8988T (cell line): ENCODE measurements around the gene ETNK2.
A peak's percentile ranks its signal among the peaks of the same experiment; 100 is the strongest.

Experiments
- DNase-seq: peaks from one replicate; pipeline ENCODE4 v3.0.0; 2011

Gene ETNK2, protein sequence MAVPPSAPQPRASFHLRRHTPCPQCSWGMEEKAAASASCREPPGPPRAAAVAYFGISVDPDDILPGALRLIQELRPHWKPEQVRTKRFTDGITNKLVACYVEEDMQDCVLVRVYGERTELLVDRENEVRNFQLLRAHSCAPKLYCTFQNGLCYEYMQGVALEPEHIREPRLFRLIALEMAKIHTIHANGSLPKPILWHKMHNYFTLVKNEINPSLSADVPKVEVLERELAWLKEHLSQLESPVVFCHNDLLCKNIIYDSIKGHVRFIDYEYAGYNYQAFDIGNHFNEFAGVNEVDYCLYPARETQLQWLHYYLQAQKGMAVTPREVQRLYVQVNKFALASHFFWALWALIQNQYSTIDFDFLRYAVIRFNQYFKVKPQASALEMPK

DNA sequence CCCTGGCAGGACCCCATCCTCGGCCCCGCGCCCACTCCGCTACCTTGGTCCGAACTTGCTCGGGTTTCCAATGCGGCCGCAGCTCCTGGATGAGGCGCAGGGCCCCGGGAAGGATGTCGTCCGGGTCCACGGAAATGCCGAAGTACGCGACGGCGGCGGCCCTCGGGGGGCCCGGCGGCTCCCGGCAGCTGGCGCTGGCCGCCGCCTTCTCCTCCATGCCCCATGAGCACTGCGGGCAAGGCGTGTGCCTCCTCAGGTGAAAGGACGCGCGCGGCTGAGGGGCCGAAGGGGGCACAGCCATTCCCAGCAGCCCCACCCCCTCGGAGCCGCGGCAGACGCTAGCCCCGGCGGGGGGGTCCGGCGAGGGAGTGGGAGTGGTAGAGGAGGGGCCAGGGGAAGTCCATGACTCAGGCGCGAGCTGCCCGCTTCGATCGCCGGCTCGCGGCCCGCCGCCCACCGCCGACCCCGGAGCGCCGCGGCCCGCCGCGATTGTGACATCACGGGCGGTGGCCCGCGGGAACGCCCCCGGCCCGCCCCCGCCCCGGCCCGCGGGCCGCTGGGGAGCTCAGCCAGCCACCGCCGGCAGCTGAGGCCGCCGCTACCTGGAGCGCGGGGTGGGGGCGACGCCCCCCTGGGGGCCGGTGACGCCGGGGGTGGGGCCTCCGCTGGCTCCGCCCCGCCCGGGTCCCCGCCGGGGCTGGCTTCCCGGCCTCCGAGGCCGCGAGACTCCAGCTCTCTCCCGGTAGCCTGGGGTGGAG lies at the start of gene ETNK2:
ETNK2 (minus strand) TSS at position 493 of the 758 bp plus-strand sequence; CDS start at position 301, 192 bp downstream.
- DNase-seq = peak; percentile 93

DNA sequence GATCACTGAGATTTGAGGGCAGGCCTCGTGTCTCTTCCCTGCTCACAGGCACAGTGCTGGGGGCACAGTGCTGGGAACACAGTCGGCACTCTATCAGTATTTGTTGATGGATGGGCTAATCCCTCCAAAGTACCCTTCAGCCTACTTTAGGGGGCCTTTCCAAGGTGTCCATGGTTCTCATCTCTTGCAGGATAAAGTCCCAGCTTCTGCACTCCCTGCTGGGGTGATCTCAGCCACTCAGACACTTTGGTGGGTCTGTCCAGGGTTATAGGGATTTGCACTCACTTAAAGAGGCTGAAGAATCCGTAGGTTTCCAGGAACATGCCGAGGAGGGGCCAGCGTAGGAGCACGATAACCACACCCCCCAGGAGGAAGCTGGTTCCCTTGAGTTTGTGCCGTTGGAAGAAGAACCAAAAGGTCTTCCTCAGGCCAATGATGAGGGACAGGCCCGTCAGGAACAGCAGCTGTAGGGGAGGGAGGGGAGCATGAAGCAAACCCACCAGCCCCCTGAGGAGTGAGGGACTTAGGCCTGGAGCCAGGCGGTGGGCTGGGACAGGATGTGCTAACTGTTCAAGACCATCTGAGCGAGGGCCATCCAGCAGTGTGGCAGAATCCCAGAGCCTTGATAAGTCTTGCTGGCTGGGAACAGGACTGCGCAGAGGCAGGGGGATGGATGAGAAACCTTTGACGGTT lies 49.6 kb upstream of the ETNK2 start:
- no peak for DNase-seq

DNA sequence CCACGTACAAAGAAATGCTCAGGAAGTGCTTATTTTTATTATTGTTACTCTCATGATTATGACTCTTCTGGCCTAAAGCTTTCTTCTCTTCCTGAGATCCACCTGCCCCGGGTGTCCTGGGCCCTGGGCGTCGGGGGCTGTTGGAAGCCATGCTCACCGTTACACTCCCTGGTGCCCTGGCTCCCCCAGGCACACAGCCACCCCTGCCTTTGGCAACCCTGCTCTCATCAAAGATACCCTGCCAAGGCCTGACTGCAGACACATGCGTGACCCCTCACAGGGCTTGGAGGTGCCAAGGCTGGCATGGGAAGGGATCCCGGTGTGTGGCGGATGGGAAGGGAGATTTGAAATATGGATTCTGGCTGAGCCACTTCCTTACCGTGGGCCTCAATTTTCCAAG lies 47.7 kb upstream of the ETNK2 start:
- DNase-seq = no peak

DNA sequence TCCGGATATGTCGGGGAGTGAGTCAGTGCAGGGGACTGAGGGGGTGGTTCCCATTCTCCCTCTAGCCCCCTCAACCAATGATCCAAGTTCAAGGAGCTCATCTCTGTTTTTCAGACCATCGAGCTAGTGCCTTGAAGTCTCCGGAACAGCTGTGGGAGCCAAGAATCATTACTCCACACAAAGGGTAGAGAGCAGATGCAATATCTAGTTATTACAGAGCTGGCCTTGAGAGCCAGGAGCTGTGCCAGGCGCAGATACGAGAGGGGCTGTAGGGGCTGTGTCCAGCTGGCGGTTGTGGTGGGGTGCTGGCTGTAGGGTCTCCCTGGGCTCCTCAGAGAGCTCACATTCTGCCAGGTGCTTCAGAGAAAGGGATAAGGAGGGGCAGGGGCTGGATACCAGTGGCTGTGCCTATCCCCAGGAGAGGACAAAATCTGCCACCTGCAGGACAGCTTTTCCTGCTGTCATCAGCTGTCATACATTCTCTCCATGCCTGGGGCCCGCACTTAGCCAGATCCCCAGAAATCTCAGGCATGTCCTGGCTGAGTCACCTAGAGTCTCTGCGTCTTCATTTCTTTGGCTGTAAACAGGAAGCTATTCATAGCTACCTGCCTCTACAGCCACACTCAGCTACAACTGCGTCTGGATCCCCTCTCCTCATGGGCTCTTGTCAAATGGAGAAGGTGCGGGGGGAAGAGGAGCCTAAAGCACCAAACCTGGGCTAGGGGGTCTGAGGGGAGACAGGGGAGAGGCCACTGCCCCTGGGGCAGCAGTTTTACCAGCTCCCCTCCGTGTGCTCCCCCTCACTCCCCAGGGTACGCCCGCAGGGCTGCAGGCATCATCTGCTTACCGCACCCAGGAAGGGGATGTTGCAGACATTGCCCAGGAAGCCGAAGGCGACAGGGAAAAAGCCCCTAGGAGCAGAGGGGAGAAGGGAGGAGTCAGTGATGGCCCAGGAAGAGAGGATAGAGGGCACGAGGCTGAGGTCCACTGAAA lies 46.8 kb upstream of the ETNK2 start:
- DNase-seq = peak; percentile 77

DNA sequence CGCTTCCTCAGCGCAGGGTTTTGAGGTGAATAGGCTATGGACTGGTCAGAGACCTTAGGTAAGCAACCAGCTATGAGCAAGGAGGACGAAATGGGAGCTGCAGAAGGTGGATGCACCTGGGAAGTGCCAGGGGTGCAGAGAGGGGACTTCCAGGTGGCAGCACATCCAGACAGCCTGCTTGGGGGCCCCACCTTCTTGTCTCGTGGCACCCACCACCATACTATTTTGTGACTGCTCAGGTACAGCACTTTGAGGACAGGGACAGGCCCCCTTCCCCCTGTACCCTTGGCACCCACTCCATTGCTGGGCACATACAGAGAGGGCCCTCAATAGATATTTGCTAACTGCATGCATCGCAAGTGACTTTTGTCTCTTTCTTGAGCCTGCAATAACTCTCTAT lies 45.2 kb upstream of the ETNK2 start:
- DNase-seq = no peak

DNA sequence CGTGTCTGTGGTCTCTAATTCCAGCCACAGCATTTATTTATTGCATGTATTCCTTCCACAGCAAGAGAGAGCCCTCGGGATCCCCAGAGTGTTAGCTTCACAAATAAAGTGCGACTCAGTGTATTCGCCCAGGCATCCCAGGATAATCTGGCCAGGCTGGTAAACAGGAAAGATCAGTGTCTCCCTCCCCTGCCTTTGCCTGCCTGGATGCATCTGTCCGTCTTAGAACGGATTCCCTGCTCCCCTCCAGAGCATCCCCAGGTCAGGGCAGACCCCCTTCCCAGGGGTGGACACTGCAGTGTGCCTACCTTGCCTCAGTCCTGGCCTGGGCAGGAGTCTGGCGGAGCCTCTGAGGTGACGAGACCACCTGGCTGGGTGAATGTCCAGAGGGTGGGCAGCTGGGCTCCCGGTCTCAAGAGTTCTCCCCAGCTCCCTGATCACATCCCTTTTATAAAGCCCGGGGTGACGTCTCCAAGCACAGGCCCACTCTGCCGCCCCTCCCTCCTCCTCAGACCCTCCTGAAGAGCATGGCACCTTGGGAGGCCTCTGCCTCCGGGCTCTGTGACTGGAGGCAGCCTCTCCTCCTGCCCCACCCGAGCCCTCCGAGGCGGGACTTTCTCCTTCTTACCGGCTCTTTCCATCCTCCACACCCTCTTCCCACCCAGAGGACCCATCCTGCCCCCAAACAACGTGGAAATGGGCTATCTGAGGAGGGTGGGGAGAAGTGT lies 44.4 kb upstream of the ETNK2 start, which contains the start of gene KISS1:
KISS1 (minus strand) TSS at position 424 of the 728 bp plus-strand sequence. CDS start 3,615 bp downstream, outside the sequence.
- DNase-seq = no peak

DNA sequence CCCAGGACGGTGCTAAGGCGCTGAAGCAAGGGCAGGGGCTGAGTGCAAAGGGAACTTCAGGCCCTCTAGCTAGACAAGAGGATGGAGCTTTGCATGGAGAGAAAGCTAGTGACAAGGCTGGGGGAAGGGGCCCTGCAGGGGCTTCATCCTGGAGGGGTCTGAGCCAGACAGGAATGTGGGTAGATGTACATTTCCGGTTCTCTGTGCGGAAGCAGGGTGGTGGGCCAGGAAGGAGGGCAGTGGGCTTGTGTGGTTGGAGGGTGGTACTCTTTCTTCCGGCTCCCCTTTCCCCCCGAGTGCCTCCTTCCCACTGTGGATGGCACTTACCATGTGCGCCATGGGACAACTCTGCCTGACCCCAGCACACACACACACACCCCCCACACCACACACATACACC lies 42.9 kb upstream of the ETNK2 start:
- no peak for DNase-seq

DNA sequence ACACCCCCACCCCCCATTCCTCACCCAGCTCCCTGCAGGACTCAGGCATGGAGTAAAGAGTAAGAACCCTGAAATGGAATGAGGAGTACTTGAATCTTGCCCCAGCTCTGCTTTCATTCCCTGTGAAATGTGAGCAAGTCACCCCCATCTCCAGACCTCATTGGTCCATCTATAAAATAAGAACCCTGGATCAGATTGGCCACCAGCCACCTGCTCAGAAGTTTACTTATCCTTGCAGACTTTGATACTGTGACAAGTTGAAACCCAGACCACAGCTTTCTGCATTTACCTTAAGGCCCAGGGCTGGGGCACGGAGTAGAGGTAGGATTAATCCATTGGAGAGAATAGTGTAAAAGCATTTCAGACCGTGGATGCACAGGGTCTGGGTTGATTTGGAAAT lies 42.2 kb upstream of the ETNK2 start:
- no peak for DNase-seq

DNA sequence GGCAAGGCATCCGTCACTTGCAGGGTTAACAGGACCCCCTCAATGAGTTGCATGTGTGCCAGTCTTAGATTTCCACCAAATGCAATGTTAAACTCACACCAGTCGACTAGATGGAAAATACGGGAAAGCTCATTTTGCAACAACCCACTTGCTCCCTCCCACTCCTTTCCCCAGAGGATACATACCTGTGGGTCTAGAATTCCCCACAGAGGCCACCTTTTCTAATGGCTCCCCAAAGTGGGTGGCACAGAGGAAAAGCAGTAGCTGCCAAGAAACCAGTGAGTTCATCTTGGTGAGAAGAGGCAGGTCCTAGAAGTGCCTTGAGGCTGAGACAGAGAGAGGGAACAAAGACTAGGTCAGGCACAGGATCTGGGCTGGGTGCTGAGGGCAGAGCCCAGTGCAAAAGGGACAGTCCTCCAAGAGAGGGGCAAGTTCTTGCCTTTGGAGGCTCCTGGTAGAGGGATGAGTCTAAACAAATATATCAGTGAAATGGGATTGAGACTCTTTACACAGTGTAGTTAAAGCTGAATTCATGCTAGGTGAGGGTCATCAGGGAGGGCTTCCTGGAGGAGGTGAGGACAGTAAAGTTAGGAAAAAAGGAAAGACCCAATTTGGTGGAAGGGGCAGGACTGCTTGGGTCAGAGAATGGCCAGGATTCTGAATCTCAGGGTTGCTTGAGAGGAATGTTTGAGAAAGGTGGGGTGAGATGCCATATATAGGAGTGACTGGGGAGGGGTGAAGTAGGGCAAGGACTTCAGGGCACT lies 40.9 kb upstream of the ETNK2 start:
- no peak for DNase-seq

DNA sequence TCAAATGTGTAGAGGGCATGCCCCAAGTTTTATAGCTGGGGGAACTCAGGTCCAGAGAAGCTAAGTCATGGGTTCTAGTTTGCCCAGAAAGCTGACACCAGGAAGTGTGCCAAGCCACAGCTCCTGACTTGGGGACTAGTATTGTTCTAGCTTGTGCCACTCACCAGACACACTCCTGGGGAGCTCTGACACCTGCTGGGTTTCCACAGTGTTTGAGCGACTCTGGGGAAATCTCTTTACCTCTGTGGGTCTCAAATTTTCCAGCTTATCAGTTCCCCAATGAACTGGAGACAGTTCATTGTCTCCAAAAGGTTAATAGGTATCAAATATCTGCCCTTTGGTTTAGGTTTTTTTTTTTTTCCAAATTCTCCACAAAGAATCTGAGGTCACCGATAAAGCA lies 40.2 kb upstream of the ETNK2 start:
- no peak for DNase-seq

DNA sequence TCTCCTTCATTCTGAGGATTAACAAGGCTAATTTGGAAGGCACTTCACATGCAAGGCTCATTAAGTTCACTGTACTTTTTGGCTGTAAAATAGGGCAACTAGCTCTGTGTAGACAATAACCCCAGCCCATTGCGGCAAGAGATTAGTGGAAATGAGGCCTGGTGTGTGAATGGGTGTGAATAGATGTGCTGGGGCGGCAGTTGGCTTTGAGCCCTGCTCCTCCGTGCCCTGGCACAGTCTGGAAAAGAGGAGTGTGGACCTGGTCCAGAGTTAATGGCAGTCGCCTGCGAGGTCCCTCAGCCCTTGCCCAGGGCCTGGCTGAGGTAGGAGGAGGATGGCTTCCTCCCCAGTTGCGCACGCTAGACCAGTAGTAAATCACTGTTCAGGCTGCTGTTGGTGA lies 39.6 kb upstream of the ETNK2 start:
- no peak for DNase-seq

DNA sequence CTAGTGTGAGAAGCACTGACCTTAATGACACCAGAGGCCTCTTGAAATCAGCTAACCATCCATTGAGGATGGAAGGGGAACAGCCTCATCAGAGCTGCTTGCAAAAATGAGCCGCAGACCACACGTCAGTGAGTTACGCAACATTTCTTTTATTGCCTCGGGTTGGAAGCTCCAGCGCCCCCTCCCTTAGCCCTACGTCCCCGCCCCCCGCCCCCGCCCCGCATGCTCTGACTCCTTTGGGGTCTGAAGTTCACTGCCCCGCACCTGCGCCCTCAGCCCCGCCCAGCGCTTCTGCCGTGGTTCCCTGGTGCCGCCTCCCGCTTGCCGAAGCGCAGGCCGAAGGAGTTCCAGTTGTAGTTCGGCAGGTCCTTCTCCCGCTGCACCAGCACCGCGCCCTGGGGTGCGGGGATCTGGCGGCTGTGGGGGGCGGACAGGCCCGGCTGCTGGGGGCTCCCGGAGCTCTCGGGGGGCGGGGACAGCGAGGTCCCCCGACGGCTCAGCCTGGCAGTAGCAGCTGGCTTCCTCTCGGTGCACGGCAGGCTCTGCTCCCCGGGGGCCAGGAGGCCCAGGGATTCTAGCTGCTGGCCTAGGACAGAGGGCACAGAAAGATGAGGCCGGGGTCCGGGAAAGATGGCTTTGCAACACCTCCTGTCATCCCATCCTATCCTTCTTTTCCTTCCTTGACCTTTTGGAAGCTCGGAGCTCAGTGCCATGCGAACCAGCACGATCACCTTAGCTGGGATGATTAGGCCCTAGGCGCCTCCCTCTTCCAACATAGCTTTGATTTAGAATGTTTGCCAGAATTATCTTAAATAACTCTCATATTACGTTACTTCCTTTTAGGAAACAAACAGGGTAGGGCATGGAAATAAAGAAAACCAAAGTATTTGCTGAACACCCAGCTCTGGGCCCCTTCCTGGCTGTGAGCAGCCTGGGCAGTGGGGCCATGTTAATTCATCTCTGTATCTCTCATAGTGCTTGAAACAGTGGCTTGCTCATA lies 38.7 kb upstream of the ETNK2 start:
- DNase-seq = no peak

DNA sequence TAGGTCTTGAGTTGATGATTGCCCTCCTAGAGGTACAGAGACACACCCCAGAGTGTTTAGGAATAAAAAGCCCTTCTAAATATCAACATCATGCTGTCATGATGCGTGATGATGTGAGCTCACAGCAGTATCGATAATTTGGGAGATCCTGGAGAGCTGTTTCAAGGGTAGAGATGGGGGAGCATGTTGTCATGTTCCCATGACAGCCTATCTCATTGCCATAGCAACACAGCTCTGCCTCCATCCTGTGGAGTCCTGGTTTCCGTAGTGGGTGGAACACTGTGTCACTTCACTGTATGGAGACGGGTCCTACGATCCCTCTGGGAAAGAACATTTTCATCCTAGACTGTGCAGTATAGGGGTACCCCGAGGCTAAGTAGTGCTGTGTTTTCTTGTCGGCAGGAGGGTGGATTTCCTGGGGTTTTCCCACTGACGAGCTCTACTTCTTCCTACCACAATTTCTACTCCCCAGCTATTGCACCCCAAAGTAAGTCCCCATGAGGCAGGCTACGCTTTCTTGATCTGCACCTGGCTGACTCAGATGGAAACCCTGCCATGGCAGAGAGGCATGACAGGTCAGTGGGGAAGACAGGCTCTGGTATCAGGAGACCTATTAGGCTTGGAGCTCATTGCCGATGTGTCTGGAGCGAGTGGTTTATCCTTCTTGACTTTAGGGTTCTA lies 37.3 kb upstream of the ETNK2 start:
- DNase-seq = no peak

DNA sequence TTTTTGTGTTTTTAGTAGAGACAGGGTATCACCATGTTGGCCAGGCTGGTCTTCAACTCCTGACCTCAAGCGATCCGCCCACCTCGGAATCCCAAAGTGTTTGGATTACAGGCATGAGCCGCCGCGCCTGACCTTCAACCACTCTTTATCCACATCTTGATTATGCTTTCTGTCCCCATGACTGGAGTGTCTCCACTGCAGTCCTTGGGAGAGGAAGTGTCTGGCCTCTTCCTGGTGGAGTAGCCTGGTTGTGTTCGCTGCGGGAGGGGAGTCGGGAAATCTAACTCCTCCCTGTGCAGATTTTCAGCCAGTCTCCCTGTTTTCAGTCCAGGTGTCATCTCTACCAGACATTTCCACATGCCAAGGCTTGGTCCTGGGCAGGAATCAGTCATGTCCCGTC lies 34.8 kb upstream of the ETNK2 start:
- DNase-seq = no peak

DNA sequence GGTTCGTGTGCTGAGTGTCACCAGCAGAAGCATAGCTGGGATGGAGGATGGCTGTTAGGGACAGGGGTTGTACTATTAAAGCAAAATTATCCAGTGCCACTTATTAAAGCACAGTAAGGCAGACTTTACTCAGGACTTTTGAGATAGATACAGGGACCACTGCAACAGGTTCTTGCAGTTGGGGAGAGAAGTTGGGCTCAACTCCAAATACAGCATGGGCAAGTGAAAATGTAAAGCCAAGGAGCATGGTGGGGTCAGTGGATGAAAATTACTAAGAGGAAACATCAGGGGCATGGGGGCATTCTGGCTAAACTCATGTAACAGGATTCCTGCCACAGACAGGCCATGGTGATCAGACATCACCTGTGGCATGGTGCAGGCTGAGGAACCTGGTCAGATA lies 29.3 kb upstream of the ETNK2 start:
- no peak for DNase-seq

DNA sequence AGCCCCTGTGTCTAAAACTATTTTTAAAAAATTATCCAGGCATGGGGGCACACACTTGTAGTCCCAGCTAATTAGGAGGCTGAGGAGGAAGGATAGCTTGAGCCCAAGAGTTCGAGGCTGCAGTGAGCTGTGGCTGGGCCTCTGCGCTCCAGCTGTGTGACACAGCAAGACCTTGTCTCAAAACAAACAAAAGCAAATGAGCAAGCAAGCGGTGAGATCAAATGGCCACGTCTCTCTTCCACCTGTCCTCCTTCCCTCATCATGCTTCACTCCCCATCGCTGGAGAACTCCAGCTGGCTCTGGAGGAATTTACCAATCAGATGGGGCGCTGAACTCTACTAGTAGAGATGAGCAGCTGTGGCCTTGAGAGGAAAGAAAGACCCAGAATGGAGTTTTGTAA lies 28.3 kb upstream of the ETNK2 start:
- DNase-seq = no peak

DNA sequence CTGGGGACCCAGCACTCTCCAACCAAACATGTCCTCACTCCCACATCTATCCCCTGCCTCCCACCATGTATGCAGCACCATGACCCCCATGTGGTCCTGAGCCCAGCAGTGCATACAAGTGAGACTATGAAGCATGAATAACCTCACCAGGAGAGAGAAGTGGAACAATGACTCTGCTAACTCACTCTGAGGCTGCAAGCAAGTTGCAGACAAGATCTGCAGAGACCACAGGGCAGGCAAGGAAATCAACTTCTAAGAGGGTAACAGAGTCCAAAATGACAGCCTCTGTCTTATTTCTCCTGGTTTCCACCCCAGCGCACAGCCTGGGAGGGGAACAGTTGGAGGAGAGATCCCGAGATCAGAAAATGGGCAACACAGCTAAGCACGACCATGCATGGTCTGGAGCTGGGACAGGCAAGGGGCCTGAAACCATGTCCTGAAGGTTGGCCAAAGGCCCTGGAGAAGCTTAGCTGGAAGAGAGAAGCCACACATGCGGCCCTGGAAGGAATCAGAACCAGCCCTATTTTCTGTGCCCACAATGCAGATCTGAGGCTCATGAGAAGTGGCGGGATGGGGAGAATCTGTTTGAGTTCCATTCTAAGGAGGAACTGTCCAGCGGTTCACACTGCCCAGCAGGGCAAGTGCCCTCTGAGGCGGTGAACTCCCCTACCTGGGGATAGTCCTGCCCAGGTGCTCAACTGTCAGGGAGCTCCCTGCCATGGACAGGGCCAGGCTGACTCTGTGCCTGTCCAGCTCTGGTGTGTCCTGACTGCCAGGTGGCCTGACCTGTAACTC lies 26.8 kb upstream of the ETNK2 start:
- peak; percentile 1 for DNase-seq

DNA sequence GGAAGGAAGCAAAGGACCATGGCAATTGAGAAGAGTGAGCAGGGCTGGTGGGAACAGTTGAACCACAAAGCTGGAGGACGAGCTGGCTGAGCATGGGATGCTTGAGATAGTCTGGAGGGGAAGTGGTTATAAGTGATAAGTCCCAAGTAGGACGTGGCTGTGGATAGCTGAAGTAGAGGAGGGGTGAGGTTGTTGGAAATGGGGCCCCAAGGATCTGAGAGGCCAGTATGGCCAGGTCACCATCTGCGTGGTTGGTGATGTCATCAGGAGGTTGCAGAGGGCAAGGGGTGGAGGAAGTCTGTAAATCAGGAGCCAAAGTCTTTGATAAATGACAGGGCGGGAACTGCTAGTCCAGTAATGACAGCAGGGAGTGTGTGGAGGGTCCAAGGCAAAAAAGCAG lies 25.3 kb upstream of the ETNK2 start:
- no peak for DNase-seq
